MM.1S (cell line): ENCODE results near the gene VAPB.

Experiments used
- EZH2 ChIP-seq: fragments of 300-600 bp; sonication (generic); optimal IDR thresholded peaks from 2 replicates; pipeline ENCODE3; 2017; ENCODE audit warnings: low read depth, mild to moderate bottlenecking, antibody characterized with exemption, low read length, mixed read lengths
- EZH2phosphoT487 ChIP-seq: fragments of 300-600 bp; sonication (generic); IDR thresholded peaks from 2 replicates; pipeline ENCODE4 v1.6.1; 2018; ENCODE audit warnings: antibody characterized with exemption, low read length
- TF ChIP-seq, protein P1 (sequence below): fragments of 300-600 bp; sonication (generic); IDR thresholded peaks from 2 replicates; pipeline ENCODE4 v1.5.1; 2016; ENCODE audit warnings: antibody characterized with exemption, low read length, mixed read lengths

DNA sequence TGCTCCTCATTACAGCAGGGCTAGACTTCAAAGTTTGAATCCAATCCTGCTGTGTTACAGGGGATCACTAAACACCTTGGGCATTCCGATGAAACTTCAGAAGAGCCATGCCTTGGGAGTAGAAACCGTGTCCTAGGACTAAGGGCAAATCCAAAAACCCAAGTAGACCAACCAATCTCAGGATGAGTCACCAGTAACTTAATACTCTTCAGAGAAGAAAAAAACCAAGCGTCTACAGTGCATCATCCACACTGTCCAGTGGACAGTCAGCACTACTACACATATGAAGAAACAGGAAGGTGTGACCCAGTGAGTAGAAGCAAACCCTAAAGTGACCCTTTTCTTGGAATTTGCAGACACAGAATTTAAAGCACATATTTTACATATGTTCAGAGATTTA is 39.5 kb upstream of the VAPB start:
- TF ChIP-seq, protein P1, sequence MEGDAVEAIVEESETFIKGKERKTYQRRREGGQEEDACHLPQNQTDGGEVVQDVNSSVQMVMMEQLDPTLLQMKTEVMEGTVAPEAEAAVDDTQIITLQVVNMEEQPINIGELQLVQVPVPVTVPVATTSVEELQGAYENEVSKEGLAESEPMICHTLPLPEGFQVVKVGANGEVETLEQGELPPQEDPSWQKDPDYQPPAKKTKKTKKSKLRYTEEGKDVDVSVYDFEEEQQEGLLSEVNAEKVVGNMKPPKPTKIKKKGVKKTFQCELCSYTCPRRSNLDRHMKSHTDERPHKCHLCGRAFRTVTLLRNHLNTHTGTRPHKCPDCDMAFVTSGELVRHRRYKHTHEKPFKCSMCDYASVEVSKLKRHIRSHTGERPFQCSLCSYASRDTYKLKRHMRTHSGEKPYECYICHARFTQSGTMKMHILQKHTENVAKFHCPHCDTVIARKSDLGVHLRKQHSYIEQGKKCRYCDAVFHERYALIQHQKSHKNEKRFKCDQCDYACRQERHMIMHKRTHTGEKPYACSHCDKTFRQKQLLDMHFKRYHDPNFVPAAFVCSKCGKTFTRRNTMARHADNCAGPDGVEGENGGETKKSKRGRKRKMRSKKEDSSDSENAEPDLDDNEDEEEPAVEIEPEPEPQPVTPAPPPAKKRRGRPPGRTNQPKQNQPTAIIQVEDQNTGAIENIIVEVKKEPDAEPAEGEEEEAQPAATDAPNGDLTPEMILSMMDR = no peak
- TF ChIP-seq EZH2phosphoT487 (no peak), EZH2 (no peak)
